PFSK-1 (cell line): ENCODE measurements around the gene HSPG2.

Experiments used
- SIN3A ChIP-seq: IDR thresholded peaks from 2 replicates; pipeline ENCODE4 v1.6.1; 2012; ENCODE audit warnings: mild to moderate bottlenecking, low read length, moderate library complexity, borderline replicate concordance; ENCODE audit not compliant: insufficient read depth
- TAF1 ChIP-seq: IDR thresholded peaks from 2 replicates; pipeline ENCODE4 v1.6.1; 2012; ENCODE audit warnings: low read length, control low read depth, borderline replicate concordance; ENCODE audit not compliant: insufficient read depth
- TF ChIP-seq, protein P1 (sequence below), 2 experiments: IDR thresholded peaks; 2 replicates each; pipeline versions ENCODE4 v1.6.1 to v1.8.0; 2011 to 2012; ENCODE audit warnings: low read depth in 2 of 2, low read length in 2 of 2, control low read depth in 1 of 2, inconsistent platforms in 1 of 2, mild to moderate bottlenecking in 1 of 2, moderate library complexity in 1 of 2; ENCODE audit not compliant: insufficient read depth in 1 of 2

DNA sequence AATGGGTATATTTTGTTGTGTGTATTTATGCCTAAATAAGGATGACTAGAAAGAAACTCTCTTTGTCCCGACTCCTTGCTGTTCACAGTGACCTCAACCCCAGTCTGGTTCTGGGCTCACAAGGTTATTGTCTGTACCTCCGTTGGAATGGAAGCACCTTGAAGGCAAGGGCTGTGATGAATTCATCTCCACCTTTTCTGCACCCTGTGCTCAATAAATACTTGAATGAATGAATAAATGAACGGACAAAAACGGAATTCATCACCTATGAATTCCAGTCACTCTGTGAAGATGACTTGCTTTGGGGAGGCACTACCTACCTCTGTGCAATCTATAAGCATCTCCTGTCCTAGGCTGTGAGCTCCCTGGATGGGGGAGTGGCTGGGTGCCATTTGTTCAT, 39.3 kb downstream of the HSPG2 start:
- TF ChIP-seq SIN3A (no peak), TAF1 (no peak)
- TF ChIP-seq, protein P1, sequence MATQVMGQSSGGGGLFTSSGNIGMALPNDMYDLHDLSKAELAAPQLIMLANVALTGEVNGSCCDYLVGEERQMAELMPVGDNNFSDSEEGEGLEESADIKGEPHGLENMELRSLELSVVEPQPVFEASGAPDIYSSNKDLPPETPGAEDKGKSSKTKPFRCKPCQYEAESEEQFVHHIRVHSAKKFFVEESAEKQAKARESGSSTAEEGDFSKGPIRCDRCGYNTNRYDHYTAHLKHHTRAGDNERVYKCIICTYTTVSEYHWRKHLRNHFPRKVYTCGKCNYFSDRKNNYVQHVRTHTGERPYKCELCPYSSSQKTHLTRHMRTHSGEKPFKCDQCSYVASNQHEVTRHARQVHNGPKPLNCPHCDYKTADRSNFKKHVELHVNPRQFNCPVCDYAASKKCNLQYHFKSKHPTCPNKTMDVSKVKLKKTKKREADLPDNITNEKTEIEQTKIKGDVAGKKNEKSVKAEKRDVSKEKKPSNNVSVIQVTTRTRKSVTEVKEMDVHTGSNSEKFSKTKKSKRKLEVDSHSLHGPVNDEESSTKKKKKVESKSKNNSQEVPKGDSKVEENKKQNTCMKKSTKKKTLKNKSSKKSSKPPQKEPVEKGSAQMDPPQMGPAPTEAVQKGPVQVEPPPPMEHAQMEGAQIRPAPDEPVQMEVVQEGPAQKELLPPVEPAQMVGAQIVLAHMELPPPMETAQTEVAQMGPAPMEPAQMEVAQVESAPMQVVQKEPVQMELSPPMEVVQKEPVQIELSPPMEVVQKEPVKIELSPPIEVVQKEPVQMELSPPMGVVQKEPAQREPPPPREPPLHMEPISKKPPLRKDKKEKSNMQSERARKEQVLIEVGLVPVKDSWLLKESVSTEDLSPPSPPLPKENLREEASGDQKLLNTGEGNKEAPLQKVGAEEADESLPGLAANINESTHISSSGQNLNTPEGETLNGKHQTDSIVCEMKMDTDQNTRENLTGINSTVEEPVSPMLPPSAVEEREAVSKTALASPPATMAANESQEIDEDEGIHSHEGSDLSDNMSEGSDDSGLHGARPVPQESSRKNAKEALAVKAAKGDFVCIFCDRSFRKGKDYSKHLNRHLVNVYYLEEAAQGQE (IDR thresholded peaks at IDR 0.05; ENCODE audit: insufficient read depth in 1 of 2, low read depth in 2 of 2, low read length in 2 of 2) = no peak
